Measurements from ENCODE around the gene IL17RD.

Gene IL17RD

GRCh38 chr3:57065588-57065987 lies 99.6 kb downstream of the IL17RD start:
- no peak for DNase-seq (ENCODE audit: low spot score)

GRCh38 chr3:57064572-57064971 lies 100.6 kb downstream of the IL17RD start:
- no peak for DNase-seq (ENCODE audit: low spot score)

GRCh38 chr3:57064001-57064400 lies 101.2 kb downstream of the IL17RD start:
- no peak for DNase-seq (ENCODE audit: low spot score)

GRCh38 chr3:57063032-57063431 lies 102.1 kb downstream of the IL17RD start:
- no peak for DNase-seq (ENCODE audit: low spot score)

GRCh38 chr3:57062101-57062631 lies 103.0 kb downstream of the IL17RD start:
- DNase-seq (ENCODE audit: low spot score): no peak

- DNase-seq (ENCODE audit: low spot score): no peak
These were observed 103.6 kb downstream of the IL17RD start for GRCh38 chr3:57061556-57061955.

- no peak for DNase-seq (ENCODE audit: low spot score)
These were observed 104.9 kb downstream of the IL17RD start, which contains the start of gene SPATA12 for GRCh38 chr3:57060089-57060821. Gene SPATA12 (plus strand): TSS chr3:57060664. CDS start chr3:57073695, 13,031 bp downstream.

- DNase-seq (ENCODE audit: low spot score): no peak
These were observed 105.7 kb downstream of the IL17RD start for GRCh38 chr3:57059411-57059810.

GRCh38 chr3:57057351-57057750 lies 107.8 kb downstream of the IL17RD start:
- DNase-seq (ENCODE audit: low spot score): no peak

- DNase-seq (ENCODE audit: low spot score): no peak
These were observed 112.0 kb downstream of the IL17RD start for GRCh38 chr3:57053122-57053521.

- DNase-seq (ENCODE audit: low spot score): no peak
These were observed 112.5 kb downstream of the IL17RD start for GRCh38 chr3:57052662-57053061.

GRCh38 chr3:57048728-57049127 lies 116.4 kb downstream of the IL17RD start:
- no peak for DNase-seq (ENCODE audit: low spot score)

GRCh38 chr3:57048052-57048671 lies 117.0 kb downstream of the IL17RD start:
- DNase-seq (ENCODE audit: low spot score): no peak

GRCh38 chr3:57046101-57046765 lies 118.9 kb downstream of the IL17RD start:
- no peak for DNase-seq (ENCODE audit: low spot score)

- DNase-seq (ENCODE audit: low spot score): no peak
These were observed 121.6 kb downstream of the IL17RD start for GRCh38 chr3:57043518-57043917.

- no peak for DNase-seq (ENCODE audit: low spot score)
These were observed 123.5 kb downstream of the IL17RD start for GRCh38 chr3:57041674-57042073.

Measured in CD4-positive, alpha-beta T cell treated with Interleukin-6 at 100 ng/mL for 8 hours (primary cell).